HEK293 (cell line): ENCODE data around the gene ZNF219.

Source experiments
- CTCF ChIA-PET: fragments of 350-600 bp; formaldehyde crosslinking; extraction: SDS; loops from one replicate; lab custom pipeline; 2021; ENCODE audit warnings: antibody characterized with exemption; lab: Yijun Ruan, JAX
- POLR2A ChIA-PET: fragments of 300-600 bp; formaldehyde crosslinking; extraction: SDS; loops from one replicate; lab custom pipeline; 2020; ENCODE audit warnings: antibody characterized with exemption, inconsistent platforms; lab: Yijun Ruan, JAX
- H3K27ac ChIP-seq: fragments of 200-500 bp; sonication (Bioruptor generic); 2 replicates; pipeline ENCODE4 v1.5.1; 2014; ENCODE audit warnings: low read depth, low read length, control low read depth, inconsistent platforms; ENCODE audit errors: extremely low read depth
- H3K36me3 ChIP-seq, 2 experiments: fragments of 200-500 bp in 1 of 2; sonication (Bioruptor generic) in 1 of 2; 1 replicate in 1 of 2; 2 replicates in 1 of 2; pipeline ENCODE4 v1.5.1; 2014 to 2017; ENCODE audit warnings: inconsistent platforms in 2 of 2, low read length in 2 of 2; ENCODE audit not compliant: control insufficient read depth in 2 of 2, insufficient read depth in 1 of 2
- H3K4me1 ChIP-seq: fragments of 200-500 bp; sonication (Bioruptor generic); 2 replicates; pipeline ENCODE4 v1.5.1; 2014; ENCODE audit warnings: mild to moderate bottlenecking, low read length, inconsistent platforms; ENCODE audit not compliant: control insufficient read depth, insufficient read depth
- H3K4me3 ChIP-seq: 2 replicates; pipeline ENCODE4 v1.5.1; 2011; ENCODE audit warnings: low read depth, mild to moderate bottlenecking, control low read depth, low read length, moderate library complexity
- H3K9me3 ChIP-seq: fragments of 200-500 bp; sonication (Bioruptor generic); 2 replicates; pipeline ENCODE4 v1.5.1; 2014; ENCODE audit warnings: low read depth, low read length, inconsistent platforms; ENCODE audit not compliant: control insufficient read depth, insufficient read depth
- CTCF ChIP-seq: fragments of 450-650 bp; formaldehyde crosslinking; IDR thresholded peaks from 2 replicates; pipeline ENCODE4 v1.5.1; 2016; ENCODE audit warnings: missing biosample characterization, missing genetic modification characterization
- GLIS1 ChIP-seq: fragments of 450-650 bp; formaldehyde crosslinking; IDR thresholded peaks from 2 replicates; pipeline ENCODE4 v1.5.1; 2016; ENCODE audit warnings: missing biosample characterization, missing genetic modification characterization
- GLIS2 ChIP-seq: fragments of 450-650 bp; formaldehyde crosslinking; IDR thresholded peaks from 2 replicates; pipeline ENCODE4 v1.5.1; 2016; ENCODE audit warnings: missing biosample characterization, missing genetic modification characterization
- PATZ1 ChIP-seq: fragments of 450-650 bp; formaldehyde crosslinking; IDR thresholded peaks from 2 replicates; pipeline ENCODE4 v1.5.1; 2016; ENCODE audit warnings: missing biosample characterization, missing genetic modification characterization
- SCRT1 ChIP-seq: fragments of 450-650 bp; formaldehyde crosslinking; IDR thresholded peaks from 2 replicates; pipeline ENCODE4 v1.5.1; 2016; ENCODE audit warnings: missing biosample characterization, missing genetic modification characterization, borderline replicate concordance
- ZBTB48 ChIP-seq: fragments of 450-650 bp; formaldehyde crosslinking; IDR thresholded peaks from 2 replicates; pipeline ENCODE4 v1.5.1; 2016; ENCODE audit warnings: missing biosample characterization, missing genetic modification characterization
- ZBTB7A ChIP-seq: fragments of 450-650 bp; formaldehyde crosslinking; IDR thresholded peaks from 2 replicates; pipeline ENCODE4 v1.5.1; 2016; ENCODE audit warnings: low read depth, missing biosample characterization, missing genetic modification characterization
- ZNF10 ChIP-seq: fragments of 450-650 bp; formaldehyde crosslinking; IDR thresholded peaks from 2 replicates; pipeline ENCODE4 v1.5.1; 2017; ENCODE audit warnings: missing biosample characterization, missing genetic modification characterization
- ZNF138 ChIP-seq: fragments of 450-650 bp; formaldehyde crosslinking; IDR thresholded peaks from 2 replicates; pipeline ENCODE4 v1.5.1; 2016; ENCODE audit warnings: missing biosample characterization, missing genetic modification characterization, borderline replicate concordance
- ZNF155 ChIP-seq: fragments of 450-650 bp; formaldehyde crosslinking; IDR thresholded peaks from 2 replicates; pipeline ENCODE4 v1.5.1; 2016; ENCODE audit warnings: missing biosample characterization, missing genetic modification characterization
- ZNF202 ChIP-seq: fragments of 450-650 bp; formaldehyde crosslinking; IDR thresholded peaks from 2 replicates; pipeline ENCODE4 v1.5.1; 2016; ENCODE audit warnings: missing biosample characterization, missing genetic modification characterization, borderline replicate concordance
- ZNF24 ChIP-seq: fragments of 450-650 bp; formaldehyde crosslinking; IDR thresholded peaks from 2 replicates; pipeline ENCODE4 v1.5.1; 2016; ENCODE audit warnings: missing biosample characterization, missing genetic modification characterization
- ZNF266 ChIP-seq: fragments of 450-650 bp; formaldehyde crosslinking; IDR thresholded peaks from 2 replicates; pipeline ENCODE4 v1.5.1; 2016; ENCODE audit warnings: missing biosample characterization, missing genetic modification characterization, low read depth
- ZNF324 ChIP-seq: fragments of 450-650 bp; formaldehyde crosslinking; IDR thresholded peaks from 2 replicates; pipeline ENCODE4 v1.5.1; 2016; ENCODE audit warnings: missing biosample characterization, missing genetic modification characterization
- ZNF335 ChIP-seq: fragments of 450-650 bp; formaldehyde crosslinking; conservative IDR thresholded peaks from 2 replicates; pipeline ENCODE4 v1.5.1; 2016; ENCODE audit warnings: missing biosample characterization, missing genetic modification characterization
- ZNF350 ChIP-seq: fragments of 450-650 bp; formaldehyde crosslinking; IDR thresholded peaks from 2 replicates; pipeline ENCODE4 v1.5.0; 2017; ENCODE audit warnings: missing biosample characterization, mild to moderate bottlenecking, missing genetic modification characterization
- ZNF366 ChIP-seq: fragments of 450-650 bp; formaldehyde crosslinking; conservative IDR thresholded peaks from 2 replicates; pipeline ENCODE4 v1.5.1; 2016; ENCODE audit warnings: missing biosample characterization, missing genetic modification characterization
- ZNF558 ChIP-seq: fragments of 450-650 bp; formaldehyde crosslinking; IDR thresholded peaks from 2 replicates; pipeline ENCODE4 v1.5.1; 2016; ENCODE audit warnings: missing biosample characterization, missing genetic modification characterization
- ZNF600 ChIP-seq: fragments of 450-650 bp; formaldehyde crosslinking; IDR thresholded peaks from 2 replicates; pipeline ENCODE4 v1.5.1; 2016; ENCODE audit warnings: missing biosample characterization, missing genetic modification characterization
- ZNF610 ChIP-seq: fragments of 450-650 bp; formaldehyde crosslinking; IDR thresholded peaks from 2 replicates; pipeline ENCODE4 v1.5.1; 2016; ENCODE audit warnings: missing biosample characterization, missing genetic modification characterization, borderline replicate concordance
- ZNF830 ChIP-seq: fragments of 450-650 bp; IDR thresholded peaks from 2 replicates; pipeline ENCODE4 v1.5.0; 2018; ENCODE audit warnings: missing biosample characterization, missing genetic modification characterization, low read depth, mild to moderate bottlenecking, moderate library complexity
- ZSCAN18 ChIP-seq: fragments of 450-650 bp; formaldehyde crosslinking; IDR thresholded peaks from 2 replicates; pipeline ENCODE4 v1.5.1; 2016; ENCODE audit warnings: missing biosample characterization, missing genetic modification characterization

ZNF219 gene

GRCh38 chr14:21108791-21109190 is 10.3 kb upstream of the ZNF219 start:
- no peaks in the 10 kb centered on the region for H3K9me3 ChIP-seq
- H3K36me3 ChIP-seq, result no peaks in the 10 kb centered on the region
- no peak for TF ChIP-seq ZBTB7A
- TF ChIP-seq SCRT1 (tag by site-specific recombination), result no peak
- no peak for TF ChIP-seq ZBTB48 (tag by site-specific recombination)
- TF ChIP-seq ZSCAN18 (tag by site-specific recombination), result no peak
- TF ChIP-seq ZNF266 (tag by site-specific recombination), result no peak
- TF ChIP-seq PATZ1 (tag by site-specific recombination), result no peak
- TF ChIP-seq ZNF350, result no peak
- no peak for TF ChIP-seq ZNF24 (tag by site-specific recombination)
- TF ChIP-seq ZNF10 (tag by site-specific recombination), result no peak
- no peak for TF ChIP-seq ZNF138 (tag by site-specific recombination)
- H3K27ac ChIP-seq, result no peak overlapping the region
- H3K4me3 ChIP-seq, result no peak overlapping the region
- peaks cover 10% of the 10 kb centered on the region for H3K4me1 ChIP-seq
- POLR2A ChIA-PET, result no interaction called here
- CTCF ChIA-PET, result interaction anchor here (0.6 to 10.4 kb wide), 7 partner anchors 9 to 96 kb away, joined by 3 to 164 read pairs (median 9); no protein-coding TSS in a partner anchor

- CTCF ChIA-PET, result interaction anchor here (0.6 to 10.4 kb wide), 9 partner anchors 8 to 137 kb away, joined by 3 to 175 read pairs (median 6); partner anchors contain the start of gene ARHGEF40
- H3K36me3 ChIP-seq, result no peaks in the 10 kb centered on the region
- H3K9me3 ChIP-seq, result no peaks in the 10 kb centered on the region
- TF ChIP-seq ZBTB7A, result no peak
- peak; percentile 41 for TF ChIP-seq ZNF335 (tag by site-specific recombination)
- peaks cover 16% of the 10 kb centered on the region for H3K4me1 ChIP-seq
- H3K27ac ChIP-seq, result peak overlapping the region; percentile 32; the same call in 1 of the 2 replicates
- POLR2A ChIA-PET, result no interaction called here
- no peak overlapping the region for H3K4me3 ChIP-seq
These were observed 8.9 kb upstream of the ZNF219 start for GRCh38 chr14:21107283-21107800.

GRCh38 chr14:21106498-21107282 is 8.2 kb upstream of the ZNF219 start:
- peak overlapping the region; percentile 32 for H3K27ac ChIP-seq
- no peaks in the 10 kb centered on the region for H3K36me3 ChIP-seq
- ChIA-PET POLR2A (no interaction called here), CTCF (interaction anchor here (0.6 to 10.4 kb wide), 10 partner anchors 9 to 136 kb away, joined by 3 to 175 read pairs (median 12); partner anchors contain the start of gene ARHGEF40)
- no peaks in the 10 kb centered on the region for H3K9me3 ChIP-seq
- H3K4me1 ChIP-seq, result peaks cover 16% of the 10 kb centered on the region
- no peak overlapping the region for H3K4me3 ChIP-seq
- TF ChIP-seq ZNF202 (tag by site-specific recombination) (no peak), ZNF830 (tag by site-specific recombination) (no peak), ZNF610 (tag by site-specific recombination) (peak; percentile 42; the same call in 1 of the 2 replicates), GLIS2 (tag by site-specific recombination) (no peak), ZNF366 (tag by site-specific recombination) (0 out of 2 replicates have a peak, but pooled peaks have one; percentile 10), CTCF (tag by site-specific recombination) (peak; percentile 85), ZNF324 (tag by site-specific recombination) (0 out of 2 replicates have a peak, but pooled peaks have one; percentile 30), SCRT1 (tag by site-specific recombination) (no peak), GLIS1 (0 out of 2 replicates have a peak, but pooled peaks have one; percentile 26), ZNF155 (tag by site-specific recombination) (no peak), ZNF558 (tag by site-specific recombination) (no peak), PATZ1 (tag by site-specific recombination) (no peak), ZNF335 (tag by site-specific recombination) (peak; percentile 76), ZNF600 (tag by site-specific recombination) (peak; percentile 66)
